AG04449 (cell line): ENCODE measurements around the gene MORF4L1.
A peak's percentile ranks its signal among the peaks of the same experiment; 100 is the strongest.
"Not testable (repeated sequence)": the region's sequence is repeated elsewhere in the genome, so short reads cannot be mapped to it uniquely, and the experiment has no call there.

Experiments used
- CTCF ChIA-PET: fragments of 350-600 bp; formaldehyde crosslinking; extraction: SDS; loops from one replicate; lab custom pipeline; 2021; ENCODE audit warnings: antibody characterized with exemption; lab: Yijun Ruan, JAX
- POLR2A ChIA-PET: fragments of 400-600, 350-600 bp; formaldehyde crosslinking; extraction: SDS; loops from one replicate; lab custom pipeline; 2020; ENCODE audit warnings: antibody characterized with exemption, inconsistent platforms; lab: Yijun Ruan, JAX
- DNase-seq: peaks from one replicate; pipeline ENCODE4 v3.0.0-alpha.2; 2010; ENCODE audit warnings: low read depth, low spot score
- H3K4me3 ChIP-seq: 2 replicates; pipeline ENCODE4 v1.5.1; 2011; ENCODE audit warnings: low read depth, mild to moderate bottlenecking, control low read depth, low read length
- TF ChIP-seq, protein P1 (sequence below): IDR thresholded peaks from one replicate; pipeline ENCODE4 v1.5.1; 2011; ENCODE audit warnings: mild to moderate bottlenecking, moderate library complexity, low read length, control low read depth, inconsistent platforms; ENCODE audit not compliant: insufficient read depth; ENCODE audit errors: missing control alignments

The MORF4L1 gene

DNA sequence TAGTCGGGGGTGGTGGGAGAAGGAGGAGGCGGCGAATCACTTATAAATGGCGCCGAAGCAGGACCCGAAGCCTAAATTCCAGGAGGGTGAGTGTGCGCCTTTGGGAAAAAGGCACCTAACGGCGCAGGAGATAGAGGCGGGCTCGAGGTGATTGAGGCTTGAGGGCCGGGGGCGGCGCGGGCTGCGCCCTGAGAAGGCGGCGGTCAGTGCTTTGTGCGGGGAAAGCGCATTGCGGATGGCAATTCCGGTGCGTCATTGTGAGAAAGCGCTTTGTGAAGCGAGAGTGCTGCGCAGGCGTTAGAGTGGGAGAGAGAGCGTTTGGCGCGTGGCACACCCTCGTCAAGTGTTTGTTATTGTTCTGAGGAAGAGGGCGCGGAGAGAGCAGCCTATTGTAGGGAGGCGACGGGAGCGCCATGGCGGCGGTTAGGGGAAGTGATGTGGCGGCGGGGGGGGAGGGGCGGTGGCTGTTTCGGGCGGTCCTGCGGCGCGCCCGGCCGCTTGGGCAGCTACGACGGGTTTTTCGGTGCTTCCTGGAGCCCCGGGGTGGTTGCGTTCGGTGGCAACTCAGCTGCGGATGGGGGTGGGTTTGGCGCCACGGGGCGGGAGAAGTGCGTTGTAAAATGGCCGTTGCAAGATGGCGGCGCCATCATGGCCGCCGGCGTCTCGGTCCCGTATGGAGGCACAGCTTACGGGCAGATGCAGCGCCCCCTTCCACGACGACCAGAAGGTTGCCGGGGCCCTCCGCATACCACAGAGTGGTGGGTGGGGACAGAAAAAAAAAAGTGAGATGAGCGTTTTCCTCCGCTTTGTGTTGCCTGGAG is 492 bp downstream of the MORF4L1 start:
- no peak for DNase-seq
- CTCF ChIA-PET, result interaction anchor here (0.6 to 2.5 kb wide), 10 partner anchors 10 to 1674 kb away, joined by 3 to 11 read pairs (median 5); partner anchors contain the start of gene ADAMTS7
- POLR2A ChIA-PET, result interaction anchor here (0.6 to 3.3 kb wide), 8 partner anchors 10 to 158 kb away, joined by 3 to 21 read pairs (median 4); no protein-coding TSS in a partner anchor
- TF ChIP-seq, protein P1, sequence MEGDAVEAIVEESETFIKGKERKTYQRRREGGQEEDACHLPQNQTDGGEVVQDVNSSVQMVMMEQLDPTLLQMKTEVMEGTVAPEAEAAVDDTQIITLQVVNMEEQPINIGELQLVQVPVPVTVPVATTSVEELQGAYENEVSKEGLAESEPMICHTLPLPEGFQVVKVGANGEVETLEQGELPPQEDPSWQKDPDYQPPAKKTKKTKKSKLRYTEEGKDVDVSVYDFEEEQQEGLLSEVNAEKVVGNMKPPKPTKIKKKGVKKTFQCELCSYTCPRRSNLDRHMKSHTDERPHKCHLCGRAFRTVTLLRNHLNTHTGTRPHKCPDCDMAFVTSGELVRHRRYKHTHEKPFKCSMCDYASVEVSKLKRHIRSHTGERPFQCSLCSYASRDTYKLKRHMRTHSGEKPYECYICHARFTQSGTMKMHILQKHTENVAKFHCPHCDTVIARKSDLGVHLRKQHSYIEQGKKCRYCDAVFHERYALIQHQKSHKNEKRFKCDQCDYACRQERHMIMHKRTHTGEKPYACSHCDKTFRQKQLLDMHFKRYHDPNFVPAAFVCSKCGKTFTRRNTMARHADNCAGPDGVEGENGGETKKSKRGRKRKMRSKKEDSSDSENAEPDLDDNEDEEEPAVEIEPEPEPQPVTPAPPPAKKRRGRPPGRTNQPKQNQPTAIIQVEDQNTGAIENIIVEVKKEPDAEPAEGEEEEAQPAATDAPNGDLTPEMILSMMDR, result peak; percentile 80
- peak overlapping the region; percentile 97 for H3K4me3 ChIP-seq

DNA sequence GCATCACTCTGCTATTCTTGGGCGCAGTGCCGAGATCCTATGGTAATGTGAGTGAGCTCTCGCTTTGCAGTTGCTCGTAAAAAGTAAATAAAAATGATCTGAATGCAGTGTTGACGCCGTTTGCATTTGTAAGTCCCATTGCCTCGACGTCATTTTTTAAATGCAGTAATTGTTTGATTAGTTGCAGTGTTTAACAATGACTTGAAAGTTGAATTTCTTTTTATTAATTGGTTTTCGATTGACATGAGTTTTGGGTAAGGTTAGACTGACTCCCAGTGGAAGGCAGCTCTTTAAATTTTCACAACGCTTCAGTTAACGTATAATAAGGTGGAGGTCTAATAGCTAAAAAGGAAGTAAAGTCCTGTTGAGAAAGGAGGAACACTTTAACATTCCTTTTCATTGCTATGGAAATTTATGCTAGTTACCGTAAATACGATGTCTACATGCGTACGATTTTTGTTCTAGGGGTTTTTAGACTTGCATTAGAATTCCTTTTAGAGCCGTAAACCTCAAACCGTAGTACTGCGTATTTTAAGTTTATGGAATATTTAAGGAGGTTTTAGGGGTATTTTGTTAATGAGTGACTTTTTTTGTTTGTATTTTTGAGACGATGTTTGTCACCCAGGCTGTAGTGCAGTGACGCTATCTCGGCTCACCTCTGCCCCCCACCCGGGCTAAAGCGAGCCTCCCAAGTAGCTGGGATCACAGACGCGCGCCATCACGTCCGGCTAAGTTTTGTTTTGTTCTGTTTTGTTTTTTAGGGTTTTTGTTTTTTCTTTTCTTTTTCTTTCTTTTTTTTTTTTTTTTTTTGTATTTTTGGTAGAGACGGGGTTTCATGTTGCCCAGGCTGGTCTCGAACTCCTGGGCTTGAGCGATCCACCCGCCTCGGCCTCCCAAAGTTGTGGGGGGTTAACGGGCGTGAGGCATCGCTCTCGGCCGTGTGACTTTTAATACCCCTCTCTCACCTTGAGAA is 1.4 kb downstream of the MORF4L1 start:
- CTCF ChIA-PET, result interaction anchor here (0.6 to 2.5 kb wide), 11 partner anchors 9 to 1673 kb away, joined by 3 to 11 read pairs (median 5); partner anchors contain the start of gene ADAMTS7
- DNase-seq, result no peak
- POLR2A ChIA-PET, result interaction anchor here (0.6 to 3.3 kb wide), 7 partner anchors 10 to 158 kb away, joined by 3 to 21 read pairs (median 4); no protein-coding TSS in a partner anchor
- peak overlapping the region; percentile 97 for H3K4me3 ChIP-seq
- TF ChIP-seq, protein P1, result no peak

DNA sequence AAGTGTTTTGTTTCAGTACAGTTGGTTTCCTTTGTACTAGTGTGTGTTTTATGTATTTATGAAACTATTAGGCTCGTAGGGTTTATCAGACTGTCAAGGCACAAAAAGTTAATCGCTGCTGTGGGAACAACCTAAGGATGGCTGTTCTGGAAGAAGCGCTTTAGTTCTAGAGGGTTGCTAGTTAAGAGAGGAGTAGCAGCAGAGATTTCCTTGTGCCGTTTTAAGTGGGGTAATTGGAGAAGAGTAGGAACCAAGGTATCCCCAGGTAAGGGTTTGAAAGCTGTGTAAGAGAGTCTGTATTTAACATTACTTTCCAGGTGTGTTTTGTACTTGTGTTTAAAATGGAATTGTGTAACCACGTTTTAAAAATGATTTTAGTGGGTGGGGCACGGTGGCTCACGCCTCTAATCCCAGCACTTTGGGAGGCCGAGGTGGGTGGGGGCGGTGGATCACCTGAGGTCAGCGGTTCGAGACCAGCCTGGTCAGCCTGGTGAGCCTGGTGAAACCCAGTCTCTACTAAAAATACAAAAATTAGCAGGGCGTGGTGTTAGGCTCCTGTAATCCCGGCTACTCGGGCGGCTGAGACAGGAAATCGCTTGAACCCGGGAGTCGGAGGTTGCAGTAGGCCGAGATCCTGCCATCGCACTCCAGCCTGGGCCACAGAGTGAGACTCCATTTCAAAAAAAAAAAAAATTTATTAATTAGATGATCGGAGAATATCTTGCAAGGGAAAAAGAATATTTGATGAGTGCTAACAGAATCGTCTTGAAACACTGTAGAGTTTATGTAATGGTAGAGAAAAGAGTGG is 2.6 kb downstream of the MORF4L1 start:
- peak overlapping the region; percentile 97 for H3K4me3 ChIP-seq
- no peak for DNase-seq
- ChIA-PET POLR2A (no interaction called here), CTCF (interaction anchor here (1.4 to 1.6 kb wide), 2 partner anchors 8 to 309 kb away, joined by 5 to 6 read pairs; no protein-coding TSS in a partner anchor)
- TF ChIP-seq, protein P1, result no peak

DNA sequence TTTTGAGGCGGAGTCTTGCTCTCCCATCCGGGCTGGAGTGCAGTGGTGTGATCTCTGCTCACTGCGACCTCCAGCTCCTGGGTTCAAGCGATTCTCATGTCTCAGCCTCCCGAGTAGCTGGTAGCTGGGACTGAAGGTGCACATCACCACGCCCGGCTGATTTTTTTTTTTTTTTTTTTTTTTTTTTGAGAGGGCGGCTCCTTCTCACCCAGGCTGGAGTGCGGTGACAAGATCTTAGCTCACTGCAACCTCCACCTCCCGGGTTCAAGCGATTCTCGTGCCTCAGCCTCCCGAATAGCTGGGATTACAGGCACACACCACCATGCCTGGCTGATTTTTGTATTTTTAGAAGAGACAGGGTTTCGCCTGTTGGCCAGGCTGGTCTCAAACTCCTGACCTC is 4.3 kb downstream of the MORF4L1 start:
- CTCF ChIA-PET, result interaction anchor here (1.0 kb wide), 1 partner anchor 9 kb away, joined by 4 read pairs; no protein-coding TSS in a partner anchor
- not testable (repeated sequence) for H3K4me3 ChIP-seq

DNA sequence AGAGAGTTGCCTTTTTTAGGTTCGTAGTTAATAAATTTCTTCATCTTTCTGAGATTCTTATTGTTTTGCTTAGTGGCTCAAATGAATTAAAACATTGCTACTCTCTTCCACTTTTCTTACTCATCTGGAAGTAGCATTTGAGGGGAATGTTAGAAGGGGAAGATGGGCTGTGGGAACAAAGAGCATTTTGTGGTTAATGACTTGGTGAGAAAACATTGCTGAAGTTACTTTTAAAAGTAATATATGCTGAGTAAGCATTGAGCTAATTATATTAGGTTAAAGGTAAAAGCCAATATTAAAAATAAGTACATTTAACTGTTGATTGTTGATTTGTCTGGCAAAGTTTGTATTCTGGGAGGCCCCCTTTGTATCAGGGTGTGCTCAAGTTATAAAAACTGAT is 5.7 kb downstream of the MORF4L1 start:
- ChIA-PET POLR2A (no interaction called here), CTCF (interaction anchor here (0.7 to 1.0 kb wide), 3 partner anchors 31 to 103 kb away, joined by 3 to 4 read pairs (median 3); no protein-coding TSS in a partner anchor)
- H3K4me3 ChIP-seq, result no peak overlapping the region
- TF ChIP-seq, protein P1, result no peak
- DNase-seq, result no peak

More for the DNA sequence above, 4.3 kb downstream of the MORF4L1 start:
- POLR2A ChIA-PET, result interaction anchor here (1.3 kb wide), 1 partner anchor 27 kb away, joined by 3 read pairs; no protein-coding TSS in a partner anchor
- DNase-seq, result not testable (repeated sequence)
